ENCODE results near the gene CHST8.
A peak's percentile ranks its signal among the peaks of the same experiment; 100 is the strongest.

The CHST8 gene

DNA sequence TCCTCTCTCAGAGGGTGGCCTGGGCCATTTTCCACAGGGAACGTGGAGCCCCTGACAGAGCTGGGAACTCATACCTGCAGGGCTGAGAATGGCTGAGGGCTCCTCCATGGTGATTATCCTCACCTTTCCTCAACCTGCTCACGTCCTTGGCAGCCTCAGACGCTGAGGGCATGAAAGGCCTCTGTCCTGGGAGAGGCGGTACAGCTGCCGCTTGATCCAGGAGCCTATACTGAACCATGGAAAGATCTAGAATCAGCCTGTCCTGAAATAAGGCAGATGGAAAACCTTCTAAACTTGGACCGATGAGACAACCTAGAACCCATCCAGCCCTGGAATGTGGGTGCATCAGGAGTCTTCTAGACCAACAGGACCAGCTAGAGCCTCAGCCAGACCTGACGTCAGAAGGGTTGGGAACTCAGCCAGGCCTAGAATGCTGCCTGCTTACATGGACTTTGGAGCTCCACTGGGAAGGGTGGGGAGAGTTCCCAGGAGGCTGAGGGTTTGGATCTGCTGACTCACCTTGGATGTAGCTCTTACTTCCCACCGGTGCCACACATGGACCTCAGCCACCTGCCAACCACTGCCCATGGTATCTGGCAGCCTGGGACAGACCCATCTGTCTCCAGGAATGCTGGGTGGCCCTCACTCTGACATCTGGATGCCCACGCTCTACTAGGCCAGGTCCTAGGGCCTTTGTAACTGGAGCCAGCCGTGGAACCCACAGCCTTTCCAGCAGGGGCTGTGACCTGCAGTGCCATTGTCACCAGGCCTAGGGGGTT lies 182.5 kb downstream of the CHST8 start:
- TF ChIP-seq POLR2A (IDR thresholded peaks at IDR 0.05; ENCODE audit: low read depth, low read length), result no peak
- DNase-seq (ENCODE audit: insufficient read length, low spot score) (no peak), FAIRE-seq (no peak)

DNA sequence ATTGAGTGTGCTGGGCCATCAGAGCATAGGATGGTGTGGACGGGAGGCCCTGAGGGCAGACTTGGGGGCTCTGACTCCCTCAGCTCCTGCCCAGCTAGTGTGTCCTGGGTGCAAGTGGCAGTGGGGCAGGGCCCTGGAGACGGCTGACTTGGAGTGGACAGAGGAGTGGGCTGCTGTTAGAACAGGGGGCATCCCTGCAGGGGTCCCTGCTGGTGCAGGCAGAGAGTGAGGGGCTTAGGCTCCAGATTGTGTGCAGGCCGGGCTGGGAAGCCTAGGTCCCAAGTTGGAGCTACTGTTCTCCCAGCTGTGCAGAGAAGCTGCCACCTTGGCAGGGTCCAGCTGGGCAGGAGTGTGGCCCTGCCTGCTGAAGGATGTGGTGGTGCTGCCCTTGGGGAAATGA lies 183.6 kb downstream of the CHST8 start:
- no peak for TF ChIP-seq POLR2A (IDR thresholded peaks at IDR 0.05; ENCODE audit: low read depth, low read length)
- no peak for FAIRE-seq
- no peak for DNase-seq (ENCODE audit: insufficient read length, low spot score)

DNA sequence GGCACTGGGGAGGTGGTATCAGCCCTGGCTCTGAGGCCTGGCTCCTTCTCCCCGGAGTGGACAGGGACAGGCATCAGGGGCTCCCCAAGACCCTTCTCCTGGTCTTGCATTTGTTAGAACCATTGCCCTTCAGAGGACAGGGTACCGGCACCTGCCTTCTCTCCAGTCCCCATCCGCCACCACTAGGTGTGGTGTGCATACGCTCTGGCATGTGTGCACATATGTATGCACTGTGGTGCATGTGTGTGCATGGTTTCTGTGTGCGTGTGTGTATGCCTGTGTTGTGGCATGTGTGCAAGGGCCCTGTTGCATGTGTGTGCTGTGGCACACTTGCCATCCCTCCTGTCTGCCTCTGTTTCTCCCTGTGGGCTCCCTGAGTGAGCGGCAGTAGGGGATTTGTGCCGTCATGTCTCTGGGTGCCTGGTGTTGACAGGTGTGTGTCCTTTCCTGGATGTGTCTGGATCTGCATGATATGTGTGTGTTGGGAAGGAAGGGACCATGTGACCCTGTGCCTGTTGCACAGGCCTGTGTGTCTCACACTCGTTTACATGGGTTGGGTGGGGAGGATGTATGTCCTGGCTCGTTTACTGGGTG lies 184.2 kb downstream of the CHST8 start:
- no peak for DNase-seq (ENCODE audit: insufficient read length, low spot score)

DNA sequence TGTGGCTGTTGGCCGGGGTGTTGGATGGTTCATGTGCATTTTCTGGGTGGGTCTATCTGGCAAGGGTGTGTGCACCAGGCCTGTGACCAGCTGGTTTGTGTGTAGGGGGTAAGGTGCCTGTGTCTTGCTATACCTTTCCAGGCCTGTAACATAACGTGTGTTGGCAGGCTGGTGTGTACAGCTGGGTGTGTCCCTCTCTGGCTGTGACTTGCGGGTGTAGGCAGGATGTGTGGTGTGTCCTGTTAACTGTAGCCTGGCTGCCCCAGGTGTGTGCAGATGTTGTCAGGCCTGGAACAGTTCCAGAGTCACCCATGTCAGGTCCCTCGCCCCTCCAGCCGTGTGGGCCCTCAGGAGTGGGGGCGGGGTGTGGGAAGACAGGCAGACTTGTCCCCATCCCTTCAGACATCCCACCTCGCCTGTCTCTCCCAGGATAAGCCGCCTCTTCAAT lies 184.7 kb downstream of the CHST8 start:
- FAIRE-seq, result no peak
- TF ChIP-seq POLR2A (IDR thresholded peaks at IDR 0.05; ENCODE audit: low read depth, low read length), result no peak
- DNase-seq (ENCODE audit: insufficient read length, low spot score), result no peak

More for the DNA sequence above, 184.2 kb downstream of the CHST8 start:
- no peak for FAIRE-seq
- TF ChIP-seq POLR2A (IDR thresholded peaks at IDR 0.05; ENCODE audit: low read depth, low read length), result no peak

DNA sequence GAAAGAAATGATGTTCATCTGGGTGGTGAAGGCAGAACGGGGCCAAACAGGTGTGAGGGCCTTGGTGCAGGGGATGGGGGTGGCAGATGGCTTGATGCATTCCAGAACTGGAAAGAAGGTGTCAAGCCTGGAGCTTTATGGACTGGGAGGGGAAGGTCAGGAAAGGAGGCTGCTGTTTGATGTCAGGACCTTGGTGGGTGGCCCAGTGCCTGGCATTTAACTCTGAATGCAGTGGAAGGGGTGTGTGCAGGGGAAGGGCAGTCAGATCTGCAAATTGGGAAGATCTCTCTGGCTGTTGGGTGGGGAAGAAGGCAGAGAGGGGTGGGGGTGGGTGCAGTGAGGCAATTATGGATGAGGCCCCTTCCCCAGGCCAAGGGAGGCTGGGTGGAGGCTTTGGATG lies 186.6 kb downstream of the CHST8 start:
- no peak for TF ChIP-seq POLR2A (IDR thresholded peaks at IDR 0.05; ENCODE audit: low read depth, low read length)
- DNase-seq (ENCODE audit: insufficient read length, low spot score), result no peak
- FAIRE-seq, result no peak

DNA sequence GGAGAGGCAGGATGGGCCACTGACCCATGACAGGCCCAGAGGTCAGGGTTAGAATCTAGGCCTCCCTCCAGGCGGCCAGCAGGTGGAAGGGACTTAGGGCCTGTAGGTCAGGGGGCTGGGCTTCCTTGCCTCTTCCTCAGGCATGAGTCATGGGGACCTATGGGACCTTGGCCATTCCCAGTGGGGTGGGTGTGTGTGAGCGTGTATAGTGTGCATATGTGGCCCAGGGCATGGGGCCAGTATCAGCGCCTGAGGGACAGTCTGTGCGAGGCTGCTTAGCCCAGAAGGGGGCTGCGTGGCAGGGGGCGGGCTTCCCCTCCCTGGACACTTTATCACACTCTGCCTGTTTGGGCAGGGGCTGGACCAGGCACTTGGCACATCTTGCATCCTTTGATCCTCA lies 188.2 kb downstream of the CHST8 start:
- DNase-seq (ENCODE audit: insufficient read length, low spot score) (peak; percentile 53), FAIRE-seq (no peak)
- TF ChIP-seq POLR2A (IDR thresholded peaks at IDR 0.05; ENCODE audit: low read depth, low read length), result no peak

DNA sequence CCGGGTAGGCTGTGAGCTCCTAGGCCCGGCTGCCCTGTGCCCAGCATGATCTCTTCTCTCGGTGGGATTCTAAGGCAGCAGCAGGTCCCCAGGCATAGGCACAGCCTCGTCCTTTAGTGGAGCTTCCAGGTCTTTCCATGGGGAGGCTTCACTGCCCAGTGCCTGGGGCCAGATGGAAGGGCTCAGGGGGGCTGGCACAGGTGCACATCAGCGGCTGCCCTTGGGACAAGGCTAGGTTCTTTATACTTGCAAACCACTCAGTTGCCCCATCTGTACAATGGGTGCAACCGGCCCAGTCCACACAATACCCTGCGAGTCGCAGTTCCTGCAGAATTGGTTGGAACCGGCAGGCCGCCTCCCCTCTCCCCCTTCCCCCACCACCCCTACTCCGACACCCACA lies 189.1 kb downstream of the CHST8 start:
- no peak for FAIRE-seq

DNA sequence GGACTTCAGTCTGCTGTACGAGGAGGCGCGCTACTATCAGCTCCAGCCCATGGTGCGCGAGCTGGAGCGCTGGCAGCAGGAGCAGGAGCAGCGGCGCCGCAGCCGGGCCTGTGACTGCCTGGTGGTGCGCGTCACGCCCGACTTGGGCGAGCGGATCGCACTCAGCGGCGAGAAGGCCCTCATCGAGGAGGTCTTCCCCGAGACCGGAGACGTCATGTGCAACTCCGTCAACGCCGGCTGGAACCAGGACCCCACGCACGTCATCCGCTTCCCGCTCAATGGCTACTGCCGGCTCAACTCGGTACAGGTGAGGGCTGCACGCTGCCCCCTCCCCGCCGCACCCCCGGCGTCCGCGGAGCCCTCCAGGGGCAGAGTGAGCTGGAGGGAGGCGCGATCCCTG lies 189.5 kb downstream of the CHST8 start:
- FAIRE-seq (no peak), DNase-seq (ENCODE audit: insufficient read length, low spot score) (no peak)
- TF ChIP-seq POLR2A (IDR thresholded peaks at IDR 0.05; ENCODE audit: low read depth, low read length), result no peak

More for the DNA sequence above, 189.1 kb downstream of the CHST8 start:
- TF ChIP-seq POLR2A (IDR thresholded peaks at IDR 0.05; ENCODE audit: low read depth, low read length), result no peak
- no peak for DNase-seq (ENCODE audit: insufficient read length, low spot score)

DNA sequence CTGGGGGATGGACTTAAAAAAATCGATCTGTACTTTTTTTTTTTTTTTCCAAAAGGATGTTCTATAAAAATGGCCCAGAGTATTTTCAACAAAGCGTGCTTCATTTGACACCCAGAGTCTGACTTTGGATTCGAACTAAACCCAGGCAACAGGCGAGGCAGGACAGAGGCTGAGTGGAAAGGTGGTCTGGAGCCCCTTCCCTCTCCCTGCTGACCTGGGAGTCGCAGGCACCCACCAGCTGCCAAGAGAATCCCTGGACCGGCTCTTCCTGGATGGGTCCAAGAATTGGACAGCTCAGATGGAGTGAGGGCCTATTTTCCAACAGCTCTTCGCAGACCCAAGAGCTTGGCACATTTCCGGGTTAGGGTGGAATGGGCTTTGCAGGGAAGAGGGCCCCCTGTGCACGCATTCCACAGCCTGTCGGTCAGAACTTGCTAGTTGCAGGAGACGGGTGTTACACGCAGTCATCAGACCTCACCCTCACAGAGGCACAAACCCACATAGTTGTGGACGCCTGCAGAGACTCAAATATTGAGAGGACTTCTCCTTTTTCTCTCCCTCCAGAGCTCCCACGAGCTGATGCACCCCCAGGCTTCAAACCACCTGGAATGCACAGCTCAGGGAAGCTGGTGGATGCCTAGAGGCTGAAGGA lies 190.1 kb downstream of the CHST8 start:
- TF ChIP-seq POLR2A (IDR thresholded peaks at IDR 0.05; ENCODE audit: low read depth, low read length), result no peak
- DNase-seq (ENCODE audit: insufficient read length, low spot score) (no peak), FAIRE-seq (no peak)

DNA sequence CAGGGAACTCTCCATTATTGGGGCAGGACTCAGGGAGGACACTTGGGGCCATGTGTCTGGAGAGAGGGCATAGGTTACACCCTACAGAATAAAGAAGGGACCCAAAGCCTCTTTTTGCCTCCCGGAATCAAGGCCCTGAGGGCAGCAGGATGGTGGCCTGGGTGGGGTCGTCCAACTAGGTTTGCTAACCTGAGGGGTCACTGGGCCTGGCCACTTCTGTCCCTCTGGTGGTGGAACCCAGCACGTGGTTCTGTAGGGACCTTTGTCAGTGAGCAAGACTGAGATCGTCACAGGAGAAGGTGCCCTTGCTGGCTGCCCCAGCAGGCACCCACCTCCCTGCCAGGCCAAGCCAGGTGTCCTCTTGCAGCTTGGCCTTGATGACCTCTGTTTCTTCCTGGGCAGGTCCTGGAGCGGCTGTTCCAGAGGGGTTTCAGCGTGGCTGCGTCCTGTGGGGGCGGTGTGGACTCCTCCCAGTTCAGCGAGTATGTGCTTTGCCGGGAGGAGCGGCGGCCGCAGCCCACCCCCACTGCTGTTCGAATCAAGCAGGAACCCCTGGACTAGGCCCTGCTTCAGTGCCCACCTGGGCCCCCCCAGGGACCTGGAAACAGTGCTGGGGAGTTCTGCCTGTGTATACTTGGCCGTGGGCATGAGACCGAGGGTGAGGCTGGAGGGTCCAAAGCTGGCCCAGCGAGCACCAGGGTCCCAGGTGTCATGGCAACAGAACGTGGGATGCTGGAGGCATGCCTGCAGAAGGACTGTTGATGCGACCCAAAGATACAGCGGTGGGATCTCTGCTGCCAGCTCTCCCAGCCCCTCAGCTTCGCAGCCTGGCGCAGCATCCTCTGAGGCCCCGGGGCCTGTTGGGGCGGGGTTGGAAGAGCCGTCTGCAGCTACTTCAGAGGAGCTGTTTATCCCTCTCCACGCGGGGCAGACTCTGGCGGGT lies 190.9 kb downstream of the CHST8 start:
- DNase-seq (ENCODE audit: insufficient read length, low spot score), result no peak
- FAIRE-seq, result no peak
- no peak for TF ChIP-seq POLR2A (IDR thresholded peaks at IDR 0.05; ENCODE audit: low read depth, low read length)

DNA sequence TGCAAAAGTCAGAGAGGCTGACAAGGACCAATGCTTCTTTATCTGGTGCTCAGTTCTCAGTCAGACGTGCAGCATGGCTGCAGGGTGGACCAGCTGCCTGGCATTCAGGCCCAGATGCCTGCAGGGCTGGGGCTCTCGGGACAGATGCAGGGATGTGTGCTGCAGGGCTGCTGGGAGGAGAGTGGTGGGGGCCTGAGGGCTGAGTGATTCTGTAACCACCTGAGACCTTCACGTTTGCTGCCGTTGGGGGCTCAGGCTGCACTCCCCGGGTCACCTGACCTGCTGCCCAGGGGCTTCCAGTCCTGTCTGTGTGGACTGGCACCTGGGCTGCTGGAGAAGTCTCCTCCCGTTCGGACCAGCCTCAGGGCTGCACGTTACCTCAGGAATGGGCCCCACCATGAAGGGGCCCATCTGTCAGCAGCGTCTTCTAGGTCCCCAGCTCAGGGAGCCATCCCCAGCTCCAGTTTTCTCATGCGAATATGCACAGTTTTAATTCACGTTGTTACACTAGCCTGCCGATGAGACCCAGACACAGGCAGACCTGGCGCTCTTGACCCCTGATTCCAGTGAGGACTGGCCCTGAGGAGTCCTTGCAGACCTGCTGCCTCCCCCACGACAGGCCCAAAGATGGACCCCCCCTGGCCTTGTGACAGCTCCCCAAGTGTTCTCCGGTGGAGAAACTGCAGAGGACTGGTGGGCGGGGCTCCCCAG lies 191.8 kb downstream of the CHST8 start:
- FAIRE-seq (no peak), DNase-seq (ENCODE audit: insufficient read length, low spot score) (no peak)
- no peak for TF ChIP-seq POLR2A (IDR thresholded peaks at IDR 0.05; ENCODE audit: low read depth, low read length)

DNA sequence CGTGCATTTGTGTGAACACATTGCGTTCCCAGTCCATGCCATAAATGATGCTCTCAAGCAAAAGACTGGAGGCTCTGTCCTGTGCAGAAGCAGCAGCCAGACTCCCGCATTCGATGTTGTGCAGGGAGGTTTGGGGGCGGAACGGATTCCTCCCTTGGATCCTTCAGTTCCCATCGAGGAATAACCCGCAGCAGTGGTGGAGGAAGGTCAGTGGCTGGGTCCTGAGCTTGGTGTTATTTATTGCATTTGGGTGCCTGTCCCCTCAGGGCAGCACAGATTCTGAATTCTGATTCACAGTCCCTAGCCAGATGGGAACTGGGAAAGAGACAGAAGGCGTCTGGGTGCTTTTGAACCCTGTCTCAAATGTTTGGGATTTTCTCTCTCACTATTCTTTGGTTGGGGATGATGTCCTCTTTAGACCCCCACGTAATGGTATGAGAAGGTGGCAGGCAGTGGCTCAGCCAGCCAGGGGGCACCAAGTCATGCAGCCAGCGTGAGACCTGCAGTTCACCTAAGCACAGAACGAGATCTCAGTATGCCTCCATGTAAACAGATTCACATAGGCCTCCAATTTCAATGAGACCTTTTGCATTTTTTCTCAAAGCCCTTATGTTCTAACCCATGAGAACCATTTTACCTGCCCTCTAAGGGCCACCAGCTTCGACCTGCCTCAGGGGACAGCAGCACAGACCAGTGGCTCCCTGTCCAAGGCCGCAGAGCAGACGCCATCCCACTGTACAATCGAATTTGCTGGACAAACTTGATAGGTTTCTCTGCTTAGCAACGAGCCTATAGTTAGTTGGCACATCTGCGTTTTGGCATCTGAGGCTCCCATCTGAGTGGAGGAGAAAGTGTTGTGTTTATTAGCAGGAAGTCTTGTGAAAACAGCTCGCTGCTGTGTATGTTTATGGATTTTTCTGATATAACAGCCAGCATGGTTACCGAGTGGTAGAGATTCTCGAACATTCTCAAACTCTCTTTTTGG lies 192.7 kb downstream of the CHST8 start:
- DNase-seq (ENCODE audit: insufficient read length, low spot score), result no peak
- TF ChIP-seq POLR2A (IDR thresholded peaks at IDR 0.05; ENCODE audit: low read depth, low read length), result no peak
- no peak for FAIRE-seq

Data from H54 (cell line).